Measurements from ENCODE around the gene RBM25.

DNA sequence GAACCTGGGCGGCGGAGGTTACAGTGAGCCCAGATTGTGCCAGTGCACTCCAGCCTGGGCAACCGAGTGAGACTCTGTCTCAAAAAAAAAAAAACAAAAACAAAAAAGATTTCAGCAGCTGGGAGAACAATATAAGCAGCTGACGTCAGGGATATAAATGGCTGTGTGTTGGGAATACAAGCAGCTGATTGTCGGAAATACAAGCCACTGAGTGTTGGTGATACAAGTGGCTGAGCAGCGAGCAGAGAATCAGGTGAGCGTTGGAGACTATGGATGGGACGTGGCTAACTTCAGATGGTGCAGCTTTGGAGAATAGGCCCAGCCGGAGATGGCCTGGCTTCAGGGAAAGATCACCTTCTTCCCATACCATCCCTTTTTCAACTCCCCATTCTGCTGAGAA is 109.9 kb downstream of the RBM25 start:
- TF ChIP-seq, protein P1, sequence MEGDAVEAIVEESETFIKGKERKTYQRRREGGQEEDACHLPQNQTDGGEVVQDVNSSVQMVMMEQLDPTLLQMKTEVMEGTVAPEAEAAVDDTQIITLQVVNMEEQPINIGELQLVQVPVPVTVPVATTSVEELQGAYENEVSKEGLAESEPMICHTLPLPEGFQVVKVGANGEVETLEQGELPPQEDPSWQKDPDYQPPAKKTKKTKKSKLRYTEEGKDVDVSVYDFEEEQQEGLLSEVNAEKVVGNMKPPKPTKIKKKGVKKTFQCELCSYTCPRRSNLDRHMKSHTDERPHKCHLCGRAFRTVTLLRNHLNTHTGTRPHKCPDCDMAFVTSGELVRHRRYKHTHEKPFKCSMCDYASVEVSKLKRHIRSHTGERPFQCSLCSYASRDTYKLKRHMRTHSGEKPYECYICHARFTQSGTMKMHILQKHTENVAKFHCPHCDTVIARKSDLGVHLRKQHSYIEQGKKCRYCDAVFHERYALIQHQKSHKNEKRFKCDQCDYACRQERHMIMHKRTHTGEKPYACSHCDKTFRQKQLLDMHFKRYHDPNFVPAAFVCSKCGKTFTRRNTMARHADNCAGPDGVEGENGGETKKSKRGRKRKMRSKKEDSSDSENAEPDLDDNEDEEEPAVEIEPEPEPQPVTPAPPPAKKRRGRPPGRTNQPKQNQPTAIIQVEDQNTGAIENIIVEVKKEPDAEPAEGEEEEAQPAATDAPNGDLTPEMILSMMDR (IDR thresholded peaks at IDR 0.05), result no peak
- TF ChIP-seq POLR2A (IDR thresholded peaks at IDR 0.05), result no peak
